ENCODE measurements around the gene SEMA4D.
"Not testable (repeated sequence)": the region's sequence is repeated elsewhere in the genome, so short reads cannot be mapped to it uniquely, and the experiment has no call there.

Gene SEMA4D

DNA sequence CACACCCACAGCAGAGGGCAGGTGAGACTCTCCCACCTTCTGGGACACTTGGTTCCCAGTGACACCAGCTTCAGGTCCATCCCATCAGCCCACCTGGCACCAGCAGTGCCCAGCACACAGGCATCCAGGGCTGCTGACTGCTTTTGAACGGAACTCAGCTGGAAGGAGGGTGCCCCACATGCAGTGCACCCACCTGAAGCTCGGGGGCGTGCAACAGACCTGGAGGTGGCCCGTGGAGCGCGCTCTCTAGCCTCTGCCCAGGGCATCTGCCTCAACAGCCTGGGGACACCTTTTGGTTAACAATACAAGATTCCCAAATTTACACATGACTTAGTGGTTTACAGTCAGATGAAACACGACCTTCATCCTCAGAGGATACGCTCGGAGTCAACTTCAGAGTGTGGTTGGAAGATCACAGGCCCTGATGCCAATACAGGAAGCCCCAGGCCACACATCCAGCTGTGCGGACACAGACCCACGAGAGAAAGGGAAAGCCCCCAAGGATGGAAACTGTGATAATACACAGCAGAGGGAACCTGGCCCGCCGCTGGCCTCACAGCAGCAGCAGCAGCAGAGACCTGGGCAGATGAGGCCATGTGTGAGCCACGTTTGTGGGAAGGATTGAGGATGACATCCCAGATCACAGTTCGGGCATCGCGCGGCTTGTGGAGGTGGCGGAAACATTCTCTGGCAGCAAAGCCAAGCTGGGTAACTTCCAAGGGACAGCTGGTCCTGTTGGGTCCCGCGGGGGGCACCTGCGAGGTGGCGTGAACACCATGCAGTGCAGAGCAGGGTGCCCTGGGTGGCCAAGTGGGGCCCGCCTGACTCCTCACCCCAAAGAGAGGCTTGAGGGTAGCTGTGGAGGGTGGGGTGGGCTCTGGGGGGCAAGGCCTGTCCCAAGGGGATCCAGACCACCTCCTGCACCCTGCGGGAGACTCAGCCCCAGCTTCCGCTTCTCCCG is 115.6 kb downstream of the SEMA4D start:
- DNase-seq: no peak

DNA sequence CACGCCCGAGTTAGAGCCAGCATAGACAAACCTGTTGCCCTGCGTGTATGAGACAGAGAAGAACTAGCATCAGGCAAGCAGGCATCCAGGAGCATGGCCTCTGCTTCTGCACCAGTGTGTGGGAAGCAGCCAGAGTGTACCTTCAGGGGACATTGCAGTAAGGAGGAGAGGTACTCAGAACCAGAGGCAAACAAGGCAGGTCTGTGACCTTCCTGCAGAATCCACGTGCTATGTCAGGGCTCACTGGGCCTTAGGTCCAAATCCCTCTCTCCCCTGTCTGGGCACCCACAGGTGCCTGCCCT is 116.7 kb downstream of the SEMA4D start:
- no peak for DNase-seq

DNA sequence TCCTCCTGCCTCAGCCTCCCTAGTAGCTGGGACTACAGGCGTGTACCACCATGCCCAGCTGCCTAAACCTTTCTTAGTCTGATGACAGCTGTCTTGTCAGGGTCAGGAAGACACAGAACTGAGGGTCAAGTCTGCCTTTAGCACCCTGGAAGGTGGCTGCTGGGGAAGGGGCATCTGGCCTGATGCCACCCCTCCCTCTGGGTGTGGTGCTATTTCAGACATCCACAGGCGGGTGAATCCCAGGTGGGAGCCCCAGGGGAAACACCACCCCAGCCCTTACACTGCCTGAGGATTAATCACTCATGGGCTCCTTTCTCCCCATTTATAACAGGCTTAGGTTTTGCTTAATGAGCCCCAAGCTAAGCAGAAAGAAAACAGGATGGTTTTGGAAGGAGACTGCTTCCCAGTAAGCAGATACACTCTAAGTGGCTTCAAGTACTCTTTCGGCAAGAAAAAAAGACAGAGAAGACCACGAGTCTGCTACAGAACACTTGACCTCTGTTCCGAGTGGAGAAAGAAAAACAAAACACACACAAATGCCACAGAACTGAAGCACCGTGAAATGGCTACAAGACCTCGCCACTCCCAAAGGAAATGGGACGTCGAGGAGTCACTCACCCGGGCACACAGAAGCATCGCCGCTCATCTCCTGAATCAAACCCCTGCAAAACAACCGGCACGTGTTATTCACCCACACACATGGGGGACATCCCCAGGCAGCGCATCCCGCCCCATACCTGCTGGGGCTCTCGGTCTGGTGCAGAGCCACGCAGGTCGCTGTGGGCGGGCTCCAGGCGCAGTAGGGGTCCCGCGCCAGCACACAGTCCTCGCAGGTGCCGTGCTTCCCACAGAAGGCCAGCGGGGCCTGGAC is 117.2 kb downstream of the SEMA4D start:
- DNase-seq: no peak

DNA sequence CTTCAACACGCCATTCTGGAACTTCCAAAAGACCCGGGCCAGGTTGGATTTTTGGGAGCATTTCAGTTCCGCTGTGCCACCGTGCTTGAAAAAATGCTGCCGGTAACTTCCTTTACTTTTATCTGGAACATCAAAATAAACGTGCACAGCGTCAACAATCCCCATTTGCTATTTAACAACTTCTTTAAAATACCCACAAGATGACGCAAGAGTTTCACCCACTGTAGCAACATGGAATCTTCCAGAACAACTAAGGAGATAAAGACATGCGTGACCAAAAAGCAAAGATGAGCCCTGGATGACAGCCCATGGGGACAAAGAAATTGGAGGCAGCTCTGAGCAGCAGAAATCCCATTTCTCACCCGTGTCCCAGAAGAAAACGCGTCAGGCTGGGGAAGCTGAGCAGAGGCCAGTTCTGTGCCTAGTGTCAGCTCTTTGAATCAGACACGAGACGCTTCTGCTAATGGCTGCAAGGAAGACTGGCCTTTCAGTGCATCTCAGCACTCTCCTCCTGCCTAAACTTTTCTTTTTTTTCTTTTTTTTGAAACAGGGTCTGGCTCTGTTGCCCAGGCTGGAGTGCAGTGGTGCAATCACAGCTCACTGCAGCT is 118.3 kb downstream of the SEMA4D start:
- DNase-seq: no peak

DNA sequence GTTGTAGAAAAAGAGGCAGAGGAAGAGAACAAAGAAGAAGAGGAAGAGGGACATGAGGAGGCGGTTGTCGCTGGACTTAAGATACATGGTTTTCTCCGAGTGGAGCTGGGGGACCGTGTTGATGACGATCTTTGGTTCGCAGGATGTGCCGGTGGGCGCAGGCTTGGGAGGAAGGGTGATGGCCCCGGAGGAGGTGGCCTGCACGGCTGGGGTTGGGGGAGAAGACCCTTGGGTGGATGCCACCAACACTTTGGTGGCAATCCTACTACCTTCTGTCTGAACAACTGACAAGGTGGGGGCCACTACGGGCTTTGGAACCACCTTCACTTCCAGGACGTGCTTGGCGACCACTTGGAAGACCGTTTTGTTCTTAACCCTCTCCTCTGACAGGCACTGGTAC is 118.9 kb downstream of the SEMA4D start:
- DNase-seq: no peak

DNA sequence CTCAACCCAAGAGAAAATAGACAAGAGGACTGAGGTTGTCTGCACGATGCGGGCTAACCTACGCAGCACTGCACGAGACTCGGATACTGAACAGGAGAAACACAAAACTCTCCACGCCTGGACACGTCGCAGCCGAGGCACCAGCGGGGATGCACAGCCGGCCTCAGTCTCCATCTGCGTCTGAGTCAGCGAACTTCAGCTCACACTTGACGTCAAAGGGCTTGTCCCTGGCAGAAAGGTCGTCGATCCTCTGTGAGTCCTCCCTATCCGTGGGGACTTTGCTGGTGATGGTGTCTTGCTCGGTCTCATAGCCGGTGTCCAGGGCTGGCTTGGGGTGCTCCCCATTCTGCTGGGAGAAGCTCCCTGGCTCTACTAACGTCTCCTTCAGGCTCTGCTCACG is 119.4 kb downstream of the SEMA4D start:
- no peak for DNase-seq

DNA sequence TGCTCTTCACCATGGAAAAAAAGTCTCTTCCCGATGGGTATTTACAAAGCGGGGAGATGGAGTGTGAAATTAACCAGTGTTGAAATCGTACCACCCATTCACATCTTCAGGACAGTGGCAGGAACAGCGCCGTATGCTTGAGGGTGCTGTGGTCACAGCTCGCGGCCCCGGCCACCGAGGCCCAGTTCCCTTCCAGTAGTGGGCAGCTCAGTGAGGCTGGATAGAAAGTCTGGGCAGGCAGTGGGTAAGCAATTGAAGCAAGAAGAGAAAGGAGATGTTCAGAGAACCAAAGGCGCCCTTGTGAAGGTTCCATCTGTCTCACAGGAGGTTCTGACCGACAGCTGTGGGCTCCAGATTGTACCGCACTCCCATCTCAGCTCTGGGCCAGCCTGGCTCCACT is 120.5 kb downstream of the SEMA4D start:
- no peak for DNase-seq

DNA sequence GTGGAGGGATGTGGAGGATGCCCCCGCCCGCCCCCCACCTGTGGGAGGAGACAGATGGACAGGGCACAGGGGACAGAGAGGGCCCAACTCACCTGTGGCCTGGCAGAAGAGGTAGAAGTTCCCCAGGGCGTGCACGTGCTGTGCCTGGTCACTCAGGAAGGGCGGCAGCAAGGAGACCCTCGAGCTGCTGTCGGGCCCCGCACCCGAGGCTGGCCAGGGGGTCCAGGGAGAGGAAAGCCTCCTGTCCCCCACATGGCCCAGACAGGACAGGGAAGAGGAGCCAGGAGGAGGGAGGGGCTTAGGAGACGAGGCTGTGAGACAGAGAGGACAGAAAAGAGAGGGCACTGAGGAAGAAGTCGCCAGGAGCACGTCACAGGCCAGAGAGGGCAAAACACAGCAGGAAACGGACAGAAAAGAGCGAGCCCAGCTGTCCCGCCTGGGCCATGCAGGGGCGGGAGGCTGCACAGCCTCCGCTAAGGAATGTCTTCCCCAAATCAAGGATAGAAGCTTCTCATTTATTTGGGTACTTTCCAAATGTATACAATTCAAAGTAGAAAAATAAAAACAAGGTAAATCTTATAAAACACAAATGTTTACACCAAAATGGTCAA is 121.1 kb downstream of the SEMA4D start:
- DNase-seq: no peak

DNA sequence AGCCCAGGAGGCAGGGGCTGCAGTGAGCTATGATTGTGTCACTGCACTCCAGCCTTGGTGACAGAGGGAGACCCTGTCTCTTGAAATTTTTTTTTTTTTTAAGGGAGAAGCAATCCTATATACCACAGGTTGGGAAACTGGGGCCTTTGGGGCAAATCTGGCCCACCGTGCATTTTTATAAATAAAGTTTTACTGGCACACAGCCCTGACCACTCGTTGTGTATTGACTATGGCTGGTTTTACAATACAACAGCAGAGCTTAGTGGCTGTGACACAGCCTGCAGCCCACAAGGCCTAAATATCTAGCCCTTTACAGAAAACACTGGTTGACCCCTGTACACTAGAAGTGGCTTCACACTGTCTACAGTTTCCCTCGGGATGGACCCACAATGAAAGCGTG is 121.6 kb downstream of the SEMA4D start:
- DNase-seq: no peak

DNA sequence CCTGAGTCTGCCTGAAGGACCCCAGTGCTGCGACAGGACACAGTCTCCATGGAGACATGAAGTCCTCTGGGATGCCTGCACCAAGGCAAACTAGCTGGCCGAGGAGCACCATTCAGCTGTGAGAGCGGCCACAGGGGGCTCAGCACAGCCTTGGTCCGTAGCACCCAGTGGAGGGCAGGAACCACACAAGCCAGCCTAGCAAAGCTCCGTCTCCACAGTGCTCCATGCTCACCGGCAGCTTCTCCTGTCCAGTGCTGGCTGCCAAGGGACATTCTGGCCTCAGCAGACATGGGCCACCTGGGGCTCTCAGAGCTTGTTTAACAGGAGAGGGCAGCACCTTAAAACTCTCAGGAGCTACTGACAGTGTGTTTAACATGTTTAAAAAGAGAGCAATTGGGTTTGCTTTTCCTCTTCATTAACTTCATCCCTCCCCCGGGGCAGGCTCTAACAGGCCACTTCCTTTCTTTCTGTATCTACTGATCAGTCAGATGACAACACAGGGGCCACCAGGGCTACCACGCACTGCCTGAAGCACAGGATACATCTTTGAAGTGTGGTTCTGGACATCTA is 122.6 kb downstream of the SEMA4D start:
- no peak for DNase-seq

DNA sequence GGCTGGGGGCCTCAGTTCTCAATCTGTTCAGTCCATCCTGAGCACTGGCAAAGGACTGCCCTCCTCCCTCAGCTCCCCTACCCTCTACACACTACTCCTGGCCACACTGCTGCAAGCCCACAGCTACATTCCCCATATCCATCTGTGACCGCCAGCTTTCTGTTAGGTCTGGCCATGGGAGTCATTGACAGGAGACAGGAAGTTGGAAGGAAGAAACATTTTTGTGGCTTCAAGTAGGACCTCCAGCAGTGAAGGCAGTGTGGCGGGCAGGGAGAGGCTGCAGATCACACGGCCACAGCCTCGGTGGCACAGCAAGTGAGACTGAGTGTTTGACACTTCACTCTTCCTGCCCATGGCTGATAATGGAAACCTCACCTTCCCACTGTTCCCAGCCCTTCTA is 123.7 kb downstream of the SEMA4D start:
- no peak for DNase-seq

DNA sequence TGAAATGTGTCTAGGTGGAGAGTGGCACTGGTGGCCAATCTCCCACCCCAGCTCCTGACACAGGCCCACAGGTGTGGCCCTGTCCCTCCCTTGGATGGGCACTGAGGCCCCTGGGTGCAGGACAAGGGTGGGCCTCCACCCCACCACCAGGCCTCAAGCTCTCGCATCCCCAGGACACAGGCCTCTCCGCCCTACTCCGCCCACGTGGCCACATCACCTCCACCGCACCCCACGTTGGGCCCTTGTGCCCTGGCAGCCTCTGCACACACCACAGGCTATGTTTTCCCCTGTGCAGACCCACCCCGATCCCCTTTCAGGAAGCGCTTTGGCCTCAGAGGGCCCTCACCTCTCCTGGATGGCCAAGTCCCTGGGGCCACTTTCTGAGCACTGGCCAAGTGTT is 124.9 kb downstream of the SEMA4D start:
- no peak for DNase-seq

DNA sequence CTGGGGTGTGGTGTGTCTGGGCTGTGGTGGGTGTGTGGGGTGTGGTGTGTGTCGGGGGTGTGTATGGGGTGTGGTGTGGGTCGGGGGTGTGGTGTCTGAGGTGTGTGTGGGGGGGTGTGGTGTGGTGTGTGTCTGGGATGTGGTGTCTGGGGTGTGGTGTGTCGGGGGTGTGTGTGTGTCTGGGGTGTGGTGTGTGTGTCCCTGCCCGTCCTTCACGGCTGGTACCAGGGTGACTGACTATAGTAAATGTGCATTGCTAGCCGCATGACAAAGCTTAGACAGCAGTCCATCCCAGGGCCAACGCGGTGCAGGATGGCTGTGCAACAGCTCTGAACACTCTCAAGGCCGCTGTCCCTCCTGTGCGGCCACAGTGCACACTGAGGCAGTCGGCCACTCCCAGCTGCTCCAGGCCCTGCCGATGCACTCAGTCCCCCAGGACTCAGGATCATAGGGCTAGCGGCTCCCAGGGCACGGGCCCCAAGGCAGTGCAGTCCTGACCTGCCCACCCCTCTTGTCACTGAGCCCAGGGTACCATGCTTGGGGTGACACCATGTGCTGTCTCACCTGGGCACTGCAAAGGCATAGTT is 125.6 kb downstream of the SEMA4D start:
- peak; percentile 35 for DNase-seq

DNA sequence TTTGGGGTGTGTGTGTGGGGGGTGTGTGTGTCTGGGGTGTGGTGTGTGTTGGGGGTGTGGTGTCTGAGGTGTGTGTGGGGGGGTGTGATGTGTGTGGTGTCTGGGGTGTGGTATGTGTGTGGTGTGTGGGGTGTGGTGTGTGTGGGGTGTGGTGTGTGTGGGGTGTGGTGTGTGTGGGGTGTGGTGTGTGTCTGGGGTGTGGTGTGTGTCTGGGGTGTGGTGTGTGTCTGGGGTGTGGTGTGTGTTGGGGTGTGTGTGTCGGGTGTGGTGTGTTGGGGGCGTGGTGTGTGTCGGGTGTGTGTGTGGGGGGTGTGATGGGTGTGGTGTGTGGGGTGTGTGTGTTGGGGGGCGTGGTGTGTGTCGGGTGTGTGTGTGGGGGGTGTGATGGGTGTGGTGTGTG is 126.1 kb downstream of the SEMA4D start:
- not testable (repeated sequence) for DNase-seq

DNA sequence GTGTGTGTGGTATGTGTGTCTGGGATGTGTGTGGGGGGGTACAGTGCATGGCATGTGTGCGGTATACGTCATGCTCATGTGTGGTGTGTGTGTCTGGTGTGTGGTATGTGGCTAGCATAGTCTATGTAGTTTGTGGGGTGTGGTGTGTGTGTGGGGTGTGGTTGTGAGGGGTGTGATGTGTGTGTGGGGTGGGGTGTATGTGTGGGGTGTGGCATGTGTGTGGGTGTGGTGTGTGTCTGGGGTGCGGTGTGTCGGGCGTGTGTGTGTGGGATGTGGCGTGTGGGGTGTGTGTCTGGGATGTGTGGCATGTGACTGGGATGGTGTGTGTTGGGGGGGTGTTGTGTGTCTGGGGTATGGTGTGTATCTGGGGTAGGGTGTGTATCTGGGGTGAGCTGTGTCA is 127.3 kb downstream of the SEMA4D start:
- no peak for DNase-seq

DNA sequence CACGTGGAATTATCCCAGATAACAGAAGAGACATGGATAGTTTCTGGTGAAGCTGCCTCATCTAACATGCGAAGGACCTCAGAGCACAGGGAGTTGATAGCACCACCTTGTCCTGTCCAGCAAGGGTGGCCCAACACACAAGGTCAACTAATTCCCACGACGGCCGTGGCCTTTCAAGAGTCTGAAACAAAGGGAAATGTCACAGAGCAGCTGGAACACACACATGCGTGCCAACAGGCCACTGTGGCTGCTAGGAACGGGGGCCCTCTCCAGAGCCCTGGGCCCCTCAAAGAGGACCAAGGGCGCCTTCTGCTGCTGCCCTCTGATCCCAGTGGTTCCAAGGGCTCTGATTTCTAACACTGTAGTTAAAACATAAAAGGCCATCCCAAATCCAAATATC is 128.9 kb downstream of the SEMA4D start:
- DNase-seq: no peak

DNA sequence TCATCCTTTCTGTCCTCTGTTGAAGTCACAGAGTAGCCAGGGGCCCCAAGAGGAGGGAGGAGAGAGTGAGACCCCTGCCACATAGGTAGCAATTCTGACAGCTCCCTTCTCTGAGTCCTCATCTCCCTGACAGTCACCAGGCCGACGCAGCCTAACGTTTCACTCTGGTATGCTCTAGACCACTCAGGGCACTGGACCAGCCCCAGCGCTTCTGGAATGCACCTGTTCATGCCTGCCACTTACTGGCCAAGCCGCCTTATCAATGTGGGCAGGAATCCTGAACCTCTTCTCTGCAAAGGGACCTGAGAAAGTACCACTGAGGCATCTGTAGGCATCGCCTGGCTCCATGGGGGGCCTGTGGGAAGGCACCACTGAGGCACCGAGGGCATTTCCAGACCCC is 129.4 kb downstream of the SEMA4D start:
- DNase-seq: no peak

DNA sequence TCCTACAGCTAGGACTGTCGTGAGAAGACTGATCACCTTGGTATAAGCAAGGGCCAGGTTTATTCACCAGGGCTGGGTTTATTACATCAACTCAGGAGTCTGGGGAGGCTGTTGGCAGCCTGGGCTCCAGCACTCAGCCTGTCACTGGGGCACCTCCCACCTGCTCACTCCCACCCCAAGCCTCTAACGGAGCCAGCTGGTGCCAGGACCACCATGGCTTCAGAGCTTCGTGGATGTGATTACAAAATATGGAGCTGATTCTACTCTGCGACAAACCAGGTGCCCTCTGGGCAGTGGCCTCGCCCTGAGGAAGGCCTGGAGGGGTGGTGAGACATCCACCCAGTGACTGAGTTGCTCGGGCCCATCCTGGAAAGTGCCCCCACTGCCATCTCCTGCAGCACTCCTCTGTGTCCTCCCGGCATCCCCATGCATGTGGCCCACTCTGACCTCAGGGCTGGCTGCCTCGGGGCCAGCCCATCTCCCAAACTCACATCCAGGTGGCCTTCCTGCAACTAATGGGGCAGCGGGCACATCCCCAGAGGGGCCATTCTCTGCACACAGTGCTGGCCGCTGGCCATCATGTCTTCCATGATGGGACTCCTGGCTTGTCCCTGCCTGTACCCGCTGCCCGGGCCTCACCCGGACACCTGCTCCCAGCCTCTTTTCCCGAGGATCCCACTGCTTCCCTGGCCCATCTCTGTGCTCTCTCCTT is 130.0 kb downstream of the SEMA4D start:
- no peak for DNase-seq

DNA sequence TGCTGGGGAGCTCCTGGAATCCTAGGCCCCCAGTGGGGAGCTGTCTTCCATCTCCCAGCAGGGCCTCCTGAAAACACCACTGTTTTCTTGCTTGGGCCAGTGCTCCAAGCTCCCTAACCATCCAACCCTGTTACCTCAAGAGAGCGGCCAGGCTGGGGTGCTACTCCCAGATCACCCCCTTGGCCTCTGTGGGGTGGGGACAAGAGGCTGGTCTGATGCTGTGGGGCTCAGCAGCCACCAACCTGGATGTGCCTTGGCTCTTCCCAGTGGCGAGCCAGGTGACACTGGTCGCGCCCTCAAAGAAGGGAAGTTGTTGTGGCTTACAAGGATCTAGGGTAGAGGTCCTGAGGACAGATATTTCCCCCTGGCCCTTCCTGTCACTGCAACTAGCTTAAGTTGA is 130.6 kb downstream of the SEMA4D start:
- DNase-seq: no peak

DNA sequence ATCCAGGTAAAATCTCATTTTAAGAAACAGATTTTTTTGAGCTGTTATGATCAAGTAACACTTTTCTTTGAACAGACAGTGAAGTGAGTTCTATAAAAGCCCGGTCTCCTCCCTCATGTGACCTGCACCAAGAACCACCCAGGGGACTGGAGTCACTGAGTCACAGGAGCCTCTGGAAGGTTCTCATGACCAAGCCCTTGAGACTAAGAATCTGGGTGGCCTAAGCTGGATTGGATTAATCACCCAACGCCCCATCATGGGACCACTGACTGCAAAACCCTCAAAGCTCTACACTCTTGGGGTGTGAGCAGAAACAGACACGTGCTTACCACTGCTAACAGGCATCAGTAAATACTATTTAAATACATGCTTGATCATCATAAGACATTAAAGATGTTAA is 131.2 kb downstream of the SEMA4D start:
- no peak for DNase-seq

DNA sequence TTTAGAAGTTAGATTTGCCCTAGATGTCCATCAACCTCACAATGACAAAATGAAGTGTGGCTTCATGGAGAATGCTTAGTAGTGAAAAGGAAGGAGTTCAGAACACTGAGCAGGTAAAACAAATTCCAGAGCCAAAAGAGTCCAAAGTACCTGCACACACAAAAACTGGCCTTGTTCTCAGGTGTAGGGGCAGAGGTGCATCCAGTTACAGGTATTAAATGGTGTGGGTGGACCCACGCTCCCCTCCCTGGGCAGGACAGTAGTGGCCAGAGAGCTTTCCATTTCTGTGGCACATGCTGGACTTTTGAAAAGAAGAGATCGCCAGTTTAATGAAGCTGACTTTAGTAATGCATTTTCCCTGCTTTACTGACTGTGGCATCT is 132.4 kb downstream of the SEMA4D start:
- no peak for DNase-seq
